ENCODE data around the gene SSX5.
"Not testable (repeated sequence)": the region's sequence is repeated elsewhere in the genome, so short reads cannot be mapped to it uniquely, and the experiment has no call there.

The SSX5 gene

DNA sequence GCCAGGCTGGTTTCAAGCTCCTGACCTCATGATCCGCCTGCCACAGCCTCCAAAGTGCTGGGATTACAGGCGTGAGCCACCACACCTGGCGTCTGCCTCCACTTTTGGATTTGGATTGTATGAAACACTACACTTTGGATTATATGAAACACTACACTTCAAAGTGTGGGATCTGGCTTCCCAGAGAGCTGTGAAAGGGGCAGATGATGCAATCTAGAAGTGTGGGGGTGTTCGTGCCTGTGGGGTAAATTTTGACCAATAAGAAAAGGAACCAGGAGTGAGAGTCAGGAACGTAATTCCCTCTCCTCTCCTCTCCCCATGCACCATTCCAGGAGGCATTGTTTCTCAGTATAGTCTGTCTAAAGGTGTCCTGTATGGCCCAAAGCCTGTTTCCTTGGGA, 14.7 kb downstream of the SSX5 start:
- H2BK120ac ChIP-seq (ENCODE audit: low read depth, low read length); H3K9me3 ChIP-seq (ENCODE audit: control insufficient read depth, low read length); H3K9ac ChIP-seq (ENCODE audit: low read length); H3K36me3 ChIP-seq (ENCODE audit: control insufficient read depth in 1 of 2, insufficient read depth in 2 of 2, low read depth in 1 of 2, low read length in 2 of 2); H2BK15ac ChIP-seq (ENCODE audit: low read depth, poor library complexity, severe bottlenecking); H3K4ac ChIP-seq (ENCODE audit: low read depth in 1 of 2, low read length in 2 of 2); H2BK12ac ChIP-seq (ENCODE audit: low read length in 2 of 2); H2AK5ac ChIP-seq (ENCODE audit: low read length, severe bottlenecking); H4K8ac ChIP-seq (ENCODE audit: low read length); H2AFZ ChIP-seq (ENCODE audit: low read depth, low read length); H3K79me1 ChIP-seq (replicated peaks; ENCODE audit: low read length, poor library complexity, severe bottlenecking); H3K23ac ChIP-seq (ENCODE audit: low read length in 2 of 2); H3K27ac ChIP-seq (ENCODE audit: low read length, poor library complexity, severe bottlenecking); H3K14ac ChIP-seq (ENCODE audit: low read length in 2 of 2); H3K4me2 ChIP-seq (ENCODE audit: low read length, poor library complexity, severe bottlenecking); H3K18ac ChIP-seq (ENCODE audit: low read depth in 1 of 2, low read length in 2 of 2); H3K4me1 ChIP-seq (ENCODE audit: control insufficient read depth, insufficient read depth, low read depth, low read length); H2BK5ac ChIP-seq (ENCODE audit: low read depth, low read length, poor library complexity, severe bottlenecking); H3K27me3 ChIP-seq (ENCODE audit: control insufficient read depth in 1 of 2, insufficient read depth in 1 of 2, low read length in 2 of 2); H3K4me3 ChIP-seq (ENCODE audit: insufficient read depth in 1 of 2, low read depth in 1 of 2, low read length in 2 of 2); DNase-seq; H4K91ac ChIP-seq (ENCODE audit: low read length): not testable (repeated sequence)
- 60% methylated on average over 1 of the region's 5 CpGs for WGBS

DNA sequence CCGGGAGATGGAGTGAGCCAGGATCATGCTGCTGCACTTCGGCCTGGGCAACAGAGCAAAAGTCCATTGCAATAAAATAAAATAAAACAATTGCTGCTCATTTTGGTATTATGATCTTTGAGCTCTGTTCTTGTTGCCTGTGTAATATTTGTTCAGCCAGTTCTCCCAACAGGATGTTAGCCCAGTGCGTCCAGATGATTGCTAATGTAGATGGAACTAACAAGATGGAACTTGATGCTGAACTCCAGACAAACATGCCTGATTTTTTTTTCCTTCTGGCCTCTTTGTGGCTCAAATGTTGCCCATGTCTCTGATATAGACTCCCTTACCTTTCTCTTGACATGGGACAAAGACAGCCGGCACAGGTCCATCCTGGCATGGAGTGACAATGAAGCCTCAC, 15.8 kb downstream of the SSX5 start:
- Histone ChIP-seq H3K18ac (ENCODE audit: low read depth in 1 of 2, low read length in 2 of 2) (no peak overlapping the region), H2BK12ac (ENCODE audit: low read length in 2 of 2) (no peak overlapping the region), H2BK5ac (ENCODE audit: low read depth, low read length, poor library complexity, severe bottlenecking) (no peak overlapping the region), H2AK5ac (ENCODE audit: low read length, severe bottlenecking) (no peak overlapping the region), H2BK120ac (ENCODE audit: low read depth, low read length) (no peak overlapping the region), H3K79me1 (replicated peaks; ENCODE audit: low read length, poor library complexity, severe bottlenecking) (no peaks in the 10 kb centered on the region), H4K91ac (ENCODE audit: low read length) (no peak overlapping the region), H3K27me3 (ENCODE audit: control insufficient read depth in 1 of 2, insufficient read depth in 1 of 2, low read length in 2 of 2) (peaks cover 0 to 8% of the 10 kb centered on the region in 2 experiments), H3K9me3 (ENCODE audit: control insufficient read depth, low read length) (no peaks in the 10 kb centered on the region), H3K27ac (ENCODE audit: low read length, poor library complexity, severe bottlenecking) (no peak overlapping the region), H2AFZ (ENCODE audit: low read depth, low read length) (no peak overlapping the region), H4K8ac (ENCODE audit: low read length) (no peak overlapping the region), H2BK15ac (ENCODE audit: low read depth, poor library complexity, severe bottlenecking) (no peak overlapping the region), H3K36me3 (ENCODE audit: control insufficient read depth in 1 of 2, insufficient read depth in 2 of 2, low read depth in 1 of 2, low read length in 2 of 2) (no peaks in the 10 kb centered on the region), H3K4me2 (ENCODE audit: low read length, poor library complexity, severe bottlenecking) (no peak overlapping the region), H3K4me3 (ENCODE audit: insufficient read depth in 1 of 2, low read depth in 1 of 2, low read length in 2 of 2) (no peak overlapping the region), H3K23ac (ENCODE audit: low read length in 2 of 2) (no peak overlapping the region), H3K14ac (ENCODE audit: low read length in 2 of 2) (no peak overlapping the region), H3K4me1 (ENCODE audit: control insufficient read depth, insufficient read depth, low read depth, low read length) (no peaks in the 10 kb centered on the region), H3K9ac (ENCODE audit: low read length) (no peak overlapping the region), H3K4ac (ENCODE audit: low read depth in 1 of 2, low read length in 2 of 2) (no peak overlapping the region)
- DNase-seq, result no peak
- WGBS, result 90% methylated on average over 2 of the region's 4 CpGs

- H3K14ac ChIP-seq (ENCODE audit: low read length in 2 of 2), result no peak overlapping the region
- H4K8ac ChIP-seq (ENCODE audit: low read length), result no peak overlapping the region
- no peak overlapping the region for H4K91ac ChIP-seq (ENCODE audit: low read length)
- no peak overlapping the region for H3K18ac ChIP-seq (ENCODE audit: low read depth in 1 of 2, low read length in 2 of 2)
- H3K4me3 ChIP-seq (ENCODE audit: insufficient read depth in 1 of 2, low read depth in 1 of 2, low read length in 2 of 2), result no peak overlapping the region
- no peaks in the 10 kb centered on the region for H3K9me3 ChIP-seq (ENCODE audit: control insufficient read depth, low read length)
- peaks cover 0 to 4% of the 10 kb centered on the region in 2 experiments for H3K27me3 ChIP-seq (ENCODE audit: control insufficient read depth in 1 of 2, insufficient read depth in 1 of 2, low read length in 2 of 2)
- DNase-seq, result no peak
- no peak overlapping the region for H2BK5ac ChIP-seq (ENCODE audit: low read depth, low read length, poor library complexity, severe bottlenecking)
- no peaks in the 10 kb centered on the region for H3K4me1 ChIP-seq (ENCODE audit: control insufficient read depth, insufficient read depth, low read depth, low read length)
- no peak overlapping the region for H2BK15ac ChIP-seq (ENCODE audit: low read depth, poor library complexity, severe bottlenecking)
- no peak overlapping the region for H3K27ac ChIP-seq (ENCODE audit: low read length, poor library complexity, severe bottlenecking)
- H3K23ac ChIP-seq (ENCODE audit: low read length in 2 of 2), result no peak overlapping the region
- no peaks in the 10 kb centered on the region for H3K79me1 ChIP-seq (replicated peaks; ENCODE audit: low read length, poor library complexity, severe bottlenecking)
- H2AFZ ChIP-seq (ENCODE audit: low read depth, low read length), result no peak overlapping the region
- no peaks in the 10 kb centered on the region for H3K36me3 ChIP-seq (ENCODE audit: control insufficient read depth in 1 of 2, insufficient read depth in 2 of 2, low read depth in 1 of 2, low read length in 2 of 2)
- no peak overlapping the region for H2BK120ac ChIP-seq (ENCODE audit: low read depth, low read length)
- no peak overlapping the region for H2AK5ac ChIP-seq (ENCODE audit: low read length, severe bottlenecking)
- no peak overlapping the region for H3K4me2 ChIP-seq (ENCODE audit: low read length, poor library complexity, severe bottlenecking)
- H3K9ac ChIP-seq (ENCODE audit: low read length), result no peak overlapping the region
- no peak overlapping the region for H2BK12ac ChIP-seq (ENCODE audit: low read length in 2 of 2)
- no peak overlapping the region for H3K4ac ChIP-seq (ENCODE audit: low read depth in 1 of 2, low read length in 2 of 2)
- 78% methylated on average over 4 of the region's 4 CpGs for whole genome bisulfite sequencing
These were observed 16.9 kb downstream of the SSX5 start for GRCh38 chrX:48179691-48180090.

DNA sequence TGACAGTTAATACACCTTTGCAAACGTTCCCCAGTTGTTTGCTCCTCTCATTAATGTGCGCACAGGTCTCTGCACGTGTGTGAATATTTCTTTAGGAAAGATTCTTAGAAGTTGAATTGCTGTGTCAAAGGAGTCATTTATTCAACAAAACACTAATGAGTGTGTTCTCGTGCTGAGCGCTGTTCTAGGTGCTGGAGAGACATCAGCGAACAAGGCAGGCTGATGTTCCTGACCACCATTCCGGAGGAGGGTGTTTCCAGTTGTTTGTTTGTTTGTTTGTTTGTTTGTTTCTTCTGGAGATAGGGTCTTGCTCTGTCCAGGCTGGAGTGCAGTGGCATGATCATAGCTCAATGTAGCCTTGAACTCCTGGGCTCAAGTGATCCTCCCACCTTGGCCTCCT, 30.3 kb downstream of the SSX5 start:
- not testable (repeated sequence) for H2AFZ ChIP-seq (ENCODE audit: low read depth, low read length); H3K14ac ChIP-seq (ENCODE audit: low read length in 2 of 2); H3K4me3 ChIP-seq (ENCODE audit: insufficient read depth in 1 of 2, low read depth in 1 of 2, low read length in 2 of 2); H3K36me3 ChIP-seq (ENCODE audit: control insufficient read depth in 1 of 2, insufficient read depth in 2 of 2, low read depth in 1 of 2, low read length in 2 of 2); H3K27ac ChIP-seq (ENCODE audit: low read length, poor library complexity, severe bottlenecking); H2BK120ac ChIP-seq (ENCODE audit: low read depth, low read length); H2AK5ac ChIP-seq (ENCODE audit: low read length, severe bottlenecking); H2BK15ac ChIP-seq (ENCODE audit: low read depth, poor library complexity, severe bottlenecking); H3K9ac ChIP-seq (ENCODE audit: low read length); H2BK5ac ChIP-seq (ENCODE audit: low read depth, low read length, poor library complexity, severe bottlenecking); H4K8ac ChIP-seq (ENCODE audit: low read length); H3K23ac ChIP-seq (ENCODE audit: low read length in 2 of 2); H3K4me1 ChIP-seq (ENCODE audit: control insufficient read depth, insufficient read depth, low read depth, low read length); H3K79me1 ChIP-seq (replicated peaks; ENCODE audit: low read length, poor library complexity, severe bottlenecking); H4K91ac ChIP-seq (ENCODE audit: low read length); H3K4ac ChIP-seq (ENCODE audit: low read depth in 1 of 2, low read length in 2 of 2); H3K9me3 ChIP-seq (ENCODE audit: control insufficient read depth, low read length); H3K4me2 ChIP-seq (ENCODE audit: low read length, poor library complexity, severe bottlenecking); H3K18ac ChIP-seq (ENCODE audit: low read depth in 1 of 2, low read length in 2 of 2); DNase-seq; H2BK12ac ChIP-seq (ENCODE audit: low read length in 2 of 2)
- 69% methylated on average over 4 of the region's 7 CpGs for WGBS
- peaks cover 0 to 26% of the 10 kb centered on the region in 2 experiments for H3K27me3 ChIP-seq (ENCODE audit: control insufficient read depth in 1 of 2, insufficient read depth in 1 of 2, low read length in 2 of 2)
